DOHH2 (cell line): ENCODE results near the gene HERC6.

ENCODE experiments used
- H3F3A ChIP-seq: fragments of 200-600 bp; sonication (generic), shearing (Covaris generic); 2 replicates; pipeline ENCODE4 v1.6.0; 2016; ENCODE audit warnings: antibody characterized with exemption, mild to moderate bottlenecking; ENCODE audit not compliant: control insufficient read depth, insufficient read depth
- H3K27ac ChIP-seq: fragments of 200-600 bp; sonication (generic); 2 replicates; pipeline ENCODE4 v1.5.1; 2014; ENCODE audit warnings: low read depth, mild to moderate bottlenecking, low read length, moderate library complexity
- H3K27me3 ChIP-seq: fragments of 200-600 bp; sonication (generic); 2 replicates; pipeline ENCODE4 v1.6.1; 2014; ENCODE audit warnings: mild to moderate bottlenecking, low read length, mixed read lengths; ENCODE audit not compliant: control insufficient read depth
- H3K36me3 ChIP-seq: fragments of 200-600 bp; sonication (generic); 2 replicates; pipeline ENCODE4 v1.6.1; 2014; ENCODE audit warnings: mild to moderate bottlenecking, low read length, moderate library complexity, mixed read lengths; ENCODE audit not compliant: control insufficient read depth
- H3K4me1 ChIP-seq: fragments of 200-600 bp; sonication (generic); 2 replicates; pipeline ENCODE4 v1.6.1; 2014; ENCODE audit warnings: mild to moderate bottlenecking, low read length, mixed read lengths; ENCODE audit not compliant: control insufficient read depth
- H3K4me2 ChIP-seq: fragments of 200-600 bp; sonication (generic); 2 replicates; pipeline ENCODE4 v1.6.0; 2014; ENCODE audit warnings: mild to moderate bottlenecking, low read length, moderate library complexity
- H3K4me3 ChIP-seq: fragments of 200-600 bp; sonication (generic); 2 replicates; pipeline ENCODE4 v1.5.1; 2014; ENCODE audit warnings: mild to moderate bottlenecking, low read length, mixed read lengths
- H3K79me2 ChIP-seq: fragments of 200-600 bp; sonication (generic); 2 replicates; pipeline ENCODE4 v1.6.1; 2014; ENCODE audit warnings: mild to moderate bottlenecking, low read length, mixed read lengths; ENCODE audit not compliant: control insufficient read depth
- H3K9me2 ChIP-seq: fragments of 200-600 bp; sonication (generic); replicated peaks from 2 replicates; pipeline ENCODE4 v1.6.1; 2014; ENCODE audit warnings: mild to moderate bottlenecking, low read length, mixed read lengths; ENCODE audit not compliant: control insufficient read depth
- H3K9me3 ChIP-seq: fragments of 200-600 bp; sonication (generic); 2 replicates; pipeline ENCODE4 v1.6.1; 2014; ENCODE audit warnings: antibody characterized with exemption, low read length, mixed read lengths; ENCODE audit not compliant: control insufficient read depth, insufficient read depth
- H4K20me1 ChIP-seq: fragments of 200-600 bp; sonication (generic); 2 replicates; pipeline ENCODE4 v1.6.0; 2014; ENCODE audit warnings: low read depth, mild to moderate bottlenecking, antibody characterized with exemption, low read length, moderate library complexity; ENCODE audit not compliant: control insufficient read depth, insufficient read depth
- EZH2phosphoT487 ChIP-seq: fragments of 200-600 bp; sonication (generic); IDR thresholded peaks from 2 replicates; pipeline ENCODE4 v1.6.1; 2017; ENCODE audit warnings: borderline replicate concordance, mild to moderate bottlenecking, antibody characterized with exemption, low read length, moderate library complexity, mixed read lengths
- TF ChIP-seq, protein P1 (sequence below): fragments of 200-600 bp; sonication (generic); IDR thresholded peaks from one replicate; pipeline ENCODE4 v1.5.1; 2014; ENCODE audit warnings: antibody characterized with exemption, mild to moderate bottlenecking, low read depth, low read length; ENCODE audit not compliant: poor library complexity, severe bottlenecking

The HERC6 gene

DNA sequence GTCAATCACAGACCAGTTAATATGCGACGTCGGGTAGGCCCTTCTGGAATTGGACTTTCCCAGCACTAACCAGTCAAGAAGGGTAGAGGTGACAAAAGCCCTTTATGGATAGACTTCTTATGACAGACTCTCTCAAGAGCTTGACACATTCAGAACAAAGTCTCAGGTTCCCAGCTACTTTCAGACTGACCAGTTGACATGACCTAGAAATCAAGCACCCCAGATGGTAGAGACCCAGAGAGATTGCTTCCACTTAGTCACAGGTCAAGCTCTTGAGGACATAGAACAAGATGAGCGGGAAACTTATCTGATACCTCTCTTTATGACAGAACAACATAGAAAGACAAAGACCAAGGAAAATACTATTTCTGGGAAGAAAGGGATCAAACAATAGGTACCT, 21.4 kb upstream of the HERC6 start:
- Histone ChIP-seq H3K9me3 (peaks cover 9% of the 10 kb centered on the region), H3K9me2 (no peaks in the 10 kb centered on the region), H4K20me1 (no peaks in the 10 kb centered on the region), H3K36me3 (no peaks in the 10 kb centered on the region), H3K4me2 (no peak overlapping the region), H3K79me2 (no peaks in the 10 kb centered on the region), H3K4me1 (no peaks in the 10 kb centered on the region), H3K4me3 (no peak overlapping the region), H3F3A (no peaks in the 10 kb centered on the region), H3K27me3 (no peaks in the 10 kb centered on the region), H3K27ac (no peak overlapping the region)
- TF ChIP-seq, protein P1, sequence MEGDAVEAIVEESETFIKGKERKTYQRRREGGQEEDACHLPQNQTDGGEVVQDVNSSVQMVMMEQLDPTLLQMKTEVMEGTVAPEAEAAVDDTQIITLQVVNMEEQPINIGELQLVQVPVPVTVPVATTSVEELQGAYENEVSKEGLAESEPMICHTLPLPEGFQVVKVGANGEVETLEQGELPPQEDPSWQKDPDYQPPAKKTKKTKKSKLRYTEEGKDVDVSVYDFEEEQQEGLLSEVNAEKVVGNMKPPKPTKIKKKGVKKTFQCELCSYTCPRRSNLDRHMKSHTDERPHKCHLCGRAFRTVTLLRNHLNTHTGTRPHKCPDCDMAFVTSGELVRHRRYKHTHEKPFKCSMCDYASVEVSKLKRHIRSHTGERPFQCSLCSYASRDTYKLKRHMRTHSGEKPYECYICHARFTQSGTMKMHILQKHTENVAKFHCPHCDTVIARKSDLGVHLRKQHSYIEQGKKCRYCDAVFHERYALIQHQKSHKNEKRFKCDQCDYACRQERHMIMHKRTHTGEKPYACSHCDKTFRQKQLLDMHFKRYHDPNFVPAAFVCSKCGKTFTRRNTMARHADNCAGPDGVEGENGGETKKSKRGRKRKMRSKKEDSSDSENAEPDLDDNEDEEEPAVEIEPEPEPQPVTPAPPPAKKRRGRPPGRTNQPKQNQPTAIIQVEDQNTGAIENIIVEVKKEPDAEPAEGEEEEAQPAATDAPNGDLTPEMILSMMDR = no peak
- TF ChIP-seq EZH2phosphoT487 = no peak

DNA sequence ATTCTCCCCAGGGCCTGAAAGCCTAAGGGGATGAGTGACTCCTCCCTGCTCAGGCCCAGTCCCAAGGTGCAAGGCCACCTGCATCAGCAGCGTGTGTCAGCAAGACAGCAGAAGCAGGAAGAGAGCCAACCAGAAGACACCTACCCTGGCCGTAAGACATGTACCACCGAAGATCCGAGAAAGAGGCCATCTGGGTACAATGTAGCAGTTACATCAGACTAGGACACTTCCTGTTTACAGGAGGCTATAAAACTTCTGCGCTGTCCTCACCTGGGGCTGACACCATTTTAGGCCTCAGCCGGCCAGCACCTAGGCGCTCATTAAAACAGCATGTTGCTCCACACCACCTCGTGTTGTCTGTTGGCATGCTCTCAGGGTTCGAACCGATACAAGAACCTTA, 19.1 kb upstream of the HERC6 start:
- Histone ChIP-seq H3K4me3 (no peak overlapping the region), H3K36me3 (no peaks in the 10 kb centered on the region), H3K4me2 (no peak overlapping the region), H3K27me3 (no peaks in the 10 kb centered on the region), H3K27ac (no peak overlapping the region), H3F3A (no peaks in the 10 kb centered on the region), H3K9me2 (no peaks in the 10 kb centered on the region), H3K9me3 (no peaks in the 10 kb centered on the region; the same call in 1 of the 2 replicates), H3K79me2 (no peaks in the 10 kb centered on the region), H4K20me1 (no peaks in the 10 kb centered on the region), H3K4me1 (no peaks in the 10 kb centered on the region)
- TF ChIP-seq, protein P1 = no peak
- TF ChIP-seq EZH2phosphoT487 = no peak

DNA sequence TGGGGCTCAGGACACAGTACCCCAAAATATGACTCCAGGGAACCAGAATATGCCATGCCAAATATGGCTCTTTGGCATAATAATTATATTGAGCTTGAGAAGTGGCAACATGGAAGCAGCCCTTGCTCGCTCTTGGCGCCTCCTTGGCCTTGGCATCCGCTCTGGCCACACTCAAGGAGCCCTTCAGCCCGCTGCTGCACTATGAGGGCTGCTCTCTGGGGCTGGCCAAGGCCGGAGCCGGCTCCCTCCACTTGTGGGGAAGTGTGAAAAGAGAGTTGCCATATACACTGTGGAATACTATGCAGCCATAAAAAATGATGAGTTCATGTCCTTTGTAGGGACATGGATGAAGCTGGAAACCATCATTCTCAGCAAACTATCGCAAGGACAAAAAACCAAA, 18.4 kb upstream of the HERC6 start:
- no peak overlapping the region for H3K27ac ChIP-seq
- H3F3A ChIP-seq = no peaks in the 10 kb centered on the region
- H3K4me1 ChIP-seq = no peaks in the 10 kb centered on the region
- H3K36me3 ChIP-seq = no peaks in the 10 kb centered on the region
- H3K79me2 ChIP-seq = no peaks in the 10 kb centered on the region
- H3K9me3 ChIP-seq = no peaks in the 10 kb centered on the region; the same call in 1 of the 2 replicates
- no peaks in the 10 kb centered on the region for H3K9me2 ChIP-seq
- H4K20me1 ChIP-seq = no peaks in the 10 kb centered on the region
- H3K4me2 ChIP-seq = no peak overlapping the region
- no peak overlapping the region for H3K4me3 ChIP-seq
- no peaks in the 10 kb centered on the region for H3K27me3 ChIP-seq
- TF ChIP-seq, protein P1 = no peak
- TF ChIP-seq EZH2phosphoT487 = no peak
